Effector memory CD8-positive, alpha-beta T cell (primary cell): ENCODE data around the gene DHRS3.

Experiments used
- ATAC-seq: fragments of 150-1000 bp; cut with Tn5 transposase; replicated peaks from 2 replicates; pipeline ENCODE4 v1.10.0; 2021; ENCODE audit warnings: mild to moderate bottlenecking, moderate library complexity
- DNase-seq, 3 experiments: peaks; one replicate each; pipeline ENCODE4 v3.0.0; 2021
- H3K27ac Mint-ChIP-seq, 2 donors: one replicate each; pipeline ENCODE4 v1.8.0; 2022; ENCODE audit warnings: mild to moderate bottlenecking in 2 of 2, mixed read lengths in 2 of 2, moderate library complexity in 2 of 2
- H3K27me3 Mint-ChIP-seq, 2 donors: one replicate each; pipeline ENCODE4 v1.8.0; 2022; ENCODE audit warnings: mixed read lengths in 2 of 2
- H3K36me3 Mint-ChIP-seq: one replicate; pipeline ENCODE4 v1.8.0; 2022; ENCODE audit warnings: mild to moderate bottlenecking, moderate library complexity, mixed read lengths; ENCODE audit not compliant: insufficient read depth
- H3K4me1 Mint-ChIP-seq, 2 donors: one replicate each; pipeline ENCODE4 v1.8.0; 2022; ENCODE audit warnings: low read depth in 2 of 2, mixed read lengths in 2 of 2
- H3K4me3 Mint-ChIP-seq, 2 donors: one replicate each; pipeline ENCODE4 v1.8.0; 2022; ENCODE audit warnings: mild to moderate bottlenecking in 2 of 2, mixed read lengths in 2 of 2, moderate library complexity in 2 of 2
- H3K9me3 Mint-ChIP-seq, 2 donors: one replicate each; pipeline ENCODE4 v1.8.0; 2022; ENCODE audit warnings: mixed read lengths in 2 of 2

Gene DHRS3

DNA sequence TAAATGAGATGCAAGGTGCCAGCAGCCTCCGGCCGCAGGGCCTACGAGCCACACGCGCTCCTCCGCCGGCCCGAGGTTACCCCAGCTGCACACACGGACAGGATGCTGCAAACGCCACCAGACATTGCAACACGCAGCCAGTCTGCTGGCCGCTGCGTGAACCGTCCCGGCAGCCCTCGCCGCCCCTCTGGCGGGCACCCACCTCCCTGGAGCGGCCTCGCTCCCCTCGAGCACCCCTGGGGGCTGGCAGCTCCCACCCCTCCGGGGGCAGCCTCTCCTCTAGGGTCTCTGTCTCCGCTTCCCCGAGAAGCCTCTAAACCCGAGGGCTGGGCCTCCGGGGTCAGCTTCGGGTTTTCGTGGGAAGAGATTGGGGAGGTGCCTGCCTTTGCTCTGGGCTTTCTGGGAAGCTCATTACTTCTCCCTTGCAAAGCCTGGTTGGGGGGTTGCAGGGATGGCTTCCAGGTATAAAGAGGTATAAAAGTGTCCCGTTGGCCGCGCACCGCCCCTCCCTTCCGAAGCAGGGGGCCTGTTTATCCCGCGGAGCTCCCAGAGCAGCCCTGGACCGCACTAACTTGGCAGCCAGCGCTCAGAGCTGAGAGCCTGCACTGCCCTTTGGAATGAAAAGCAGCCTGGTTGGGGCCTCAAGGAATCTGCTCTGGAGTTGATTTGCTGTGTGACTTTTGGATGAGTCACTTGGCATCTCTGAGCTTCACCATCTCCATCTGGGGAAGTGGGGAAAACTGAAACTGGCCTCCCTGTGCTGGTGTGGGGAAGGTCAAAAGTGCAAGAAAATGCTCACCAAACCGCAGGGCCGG is 21.8 kb downstream of the DHRS3 start:
- Mint-ChIP-seq H3K27me3 (peaks cover 0 to 9% of the 10 kb centered on the region in 2 donors), H3K9me3 (no peaks in the 10 kb centered on the region), H3K36me3 (peaks cover 19% of the 10 kb centered on the region), H3K27ac (peak overlapping the region in 1 of 2 donors; percentile 54), H3K4me1 (peaks cover 45 to 49% of the 10 kb centered on the region in 2 donors), H3K4me3 (peak overlapping the region; percentile 79 to 81)
- ATAC-seq (peak; percentile 61), DNase-seq (no peak)

DNA sequence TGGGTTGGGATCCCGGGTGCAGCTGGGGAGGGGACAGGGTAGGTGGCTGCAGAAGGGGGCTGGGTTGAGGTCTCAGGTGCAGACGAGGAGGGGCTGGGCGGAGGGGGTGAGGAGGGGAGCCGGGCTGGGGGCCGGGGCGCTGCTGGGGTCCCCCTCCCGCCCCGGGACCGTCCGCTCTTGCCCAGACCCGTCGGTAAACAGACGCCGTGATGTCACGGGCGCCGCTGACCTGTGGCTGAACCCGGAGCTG is 22.3 kb downstream of the DHRS3 start:
- Mint-ChIP-seq H3K4me1 (peaks cover 43 to 46% of the 10 kb centered on the region in 2 donors), H3K9me3 (no peaks in the 10 kb centered on the region), H3K4me3 (peak overlapping the region; percentile 79 to 81), H3K27me3 (peaks cover 0 to 9% of the 10 kb centered on the region in 2 donors), H3K27ac (peak overlapping the region in 1 of 2 donors; percentile 54), H3K36me3 (peaks cover 16% of the 10 kb centered on the region)
- no peak for ATAC-seq
- no peak for DNase-seq

DNA sequence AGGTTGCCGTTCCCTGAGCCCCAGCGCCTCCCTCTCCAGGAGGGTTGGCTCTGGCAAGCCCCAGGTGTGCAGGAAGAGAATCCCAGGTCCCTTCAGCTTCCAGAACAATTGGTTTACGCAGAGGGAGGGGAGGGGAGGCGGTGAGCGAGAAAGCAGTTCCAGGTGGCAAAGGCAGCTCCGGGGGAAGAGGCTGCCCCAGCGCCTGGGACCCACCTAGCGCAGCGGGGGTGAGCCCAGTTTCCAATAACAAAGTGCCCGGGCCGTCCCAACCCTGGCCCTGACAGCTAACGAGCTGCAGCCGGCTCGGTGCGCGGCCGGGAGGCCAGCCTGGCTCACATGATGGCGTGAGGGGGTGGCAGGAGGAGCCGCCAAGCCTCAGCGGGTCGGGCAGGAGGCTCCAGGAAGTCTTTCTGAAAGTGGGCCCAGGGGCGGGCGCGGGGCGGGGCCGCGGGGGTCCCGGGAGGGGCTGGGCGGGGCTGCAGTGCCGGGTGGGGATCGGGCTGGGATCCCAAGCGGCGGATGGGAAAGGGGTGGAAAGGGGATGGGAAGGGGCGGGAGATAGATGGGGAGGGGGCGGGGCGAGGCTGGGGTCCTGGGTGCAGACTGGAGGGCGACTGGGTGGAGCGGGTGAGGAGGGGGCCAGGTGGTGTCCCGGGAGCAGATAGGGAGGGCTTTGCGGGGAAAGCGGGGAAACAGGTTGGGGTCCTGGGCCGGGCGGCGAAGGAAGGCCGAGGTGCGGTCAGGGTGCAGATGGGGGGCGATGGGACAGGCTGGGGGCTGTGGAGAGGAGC is 22.8 kb downstream of the DHRS3 start:
- H3K27ac Mint-ChIP-seq: peak overlapping the region; percentile 84 to 96
- H3K4me1 Mint-ChIP-seq: peaks cover 39 to 42% of the 10 kb centered on the region in 2 donors
- peak; percentile 66 for ATAC-seq
- peaks cover 0 to 9% of the 10 kb centered on the region in 2 donors for H3K27me3 Mint-ChIP-seq
- H3K36me3 Mint-ChIP-seq: peaks cover 13% of the 10 kb centered on the region
- no peaks in the 10 kb centered on the region for H3K9me3 Mint-ChIP-seq
- peak in 1 of 3 experiments; percentile 22 for DNase-seq
- H3K4me3 Mint-ChIP-seq: peak overlapping the region; percentile 79 to 81

DNA sequence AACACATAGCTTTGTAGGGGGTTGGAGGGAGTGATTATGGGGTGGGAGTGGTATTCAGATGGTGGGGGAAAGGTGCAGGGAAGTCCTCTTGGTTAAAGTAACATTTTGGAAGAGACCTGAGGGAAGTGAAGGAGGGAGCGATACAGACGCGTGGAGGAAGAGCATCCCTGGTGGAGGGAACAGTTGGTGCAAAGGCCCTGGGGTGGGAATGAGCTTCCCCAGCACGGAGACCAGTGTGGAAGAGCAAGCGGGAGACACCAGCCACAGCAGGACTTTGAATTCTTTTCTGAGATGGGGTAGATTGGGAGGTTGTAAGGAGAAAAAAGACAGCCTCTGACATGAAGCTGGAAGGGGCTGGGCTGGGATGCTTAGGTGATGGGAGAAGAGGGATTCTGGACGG is 23.5 kb downstream of the DHRS3 start:
- peaks cover 35 to 38% of the 10 kb centered on the region in 2 donors for H3K4me1 Mint-ChIP-seq
- H3K27ac Mint-ChIP-seq: peak overlapping the region; percentile 84 to 96
- peaks cover 0 to 9% of the 10 kb centered on the region in 2 donors for H3K27me3 Mint-ChIP-seq
- ATAC-seq (no peak), DNase-seq (no peak)
- H3K36me3 Mint-ChIP-seq: peaks cover 11% of the 10 kb centered on the region
- peak overlapping the region; percentile 79 to 81 for H3K4me3 Mint-ChIP-seq
- no peaks in the 10 kb centered on the region for H3K9me3 Mint-ChIP-seq

DNA sequence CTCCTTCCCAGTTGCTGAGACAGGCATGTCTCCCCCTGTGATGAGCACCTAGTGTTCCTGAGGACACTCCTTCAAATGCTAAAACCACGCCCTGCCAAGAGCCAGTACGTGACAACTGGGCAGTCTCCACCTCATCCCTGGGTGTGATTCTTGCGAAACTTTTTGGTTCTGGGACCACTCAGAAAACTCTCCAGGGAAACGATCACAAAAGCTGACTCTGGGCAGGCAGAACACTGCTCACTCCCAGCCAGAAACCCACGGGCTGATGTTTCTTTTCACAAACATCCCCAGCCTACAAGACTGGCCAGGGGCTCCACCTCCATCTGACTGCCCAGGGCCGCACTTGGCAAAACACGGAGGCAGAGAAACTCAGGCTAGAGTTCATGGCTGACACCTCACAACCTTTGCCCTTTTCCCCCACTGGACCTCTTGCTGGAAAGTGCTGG is 24.4 kb downstream of the DHRS3 start:
- DNase-seq (no peak), ATAC-seq (no peak)
- peaks cover 34 to 38% of the 10 kb centered on the region in 2 donors for H3K4me1 Mint-ChIP-seq
- H3K27me3 Mint-ChIP-seq: peaks cover 0 to 9% of the 10 kb centered on the region in 2 donors
- H3K9me3 Mint-ChIP-seq: no peaks in the 10 kb centered on the region
- peak overlapping the region; percentile 79 to 81 for H3K4me3 Mint-ChIP-seq
- peaks cover 11% of the 10 kb centered on the region for H3K36me3 Mint-ChIP-seq
- H3K27ac Mint-ChIP-seq: peak overlapping the region; percentile 84 to 96

DNA sequence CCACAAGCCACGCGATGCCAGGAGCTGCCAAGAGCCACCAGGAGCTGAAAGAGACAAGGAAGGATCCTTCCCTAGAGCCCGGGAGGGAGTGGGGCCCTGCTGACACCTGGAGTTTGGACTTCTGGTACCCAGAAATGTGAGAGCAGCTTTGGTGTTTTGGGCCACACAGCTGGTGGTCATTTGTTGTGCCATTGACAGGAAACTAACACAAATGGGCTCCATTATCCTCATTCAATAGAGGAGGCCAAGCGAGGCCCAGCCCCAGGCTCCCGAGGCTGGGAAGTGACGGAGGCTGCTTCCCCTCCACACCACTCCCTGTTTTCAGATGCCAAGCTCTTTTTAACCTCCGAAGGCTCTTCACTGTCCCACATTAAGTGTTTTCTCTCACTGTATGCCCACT is 25.5 kb downstream of the DHRS3 start:
- ATAC-seq: no peak
- Mint-ChIP-seq H3K9me3 (no peaks in the 10 kb centered on the region), H3K4me1 (peaks cover 32 to 33% of the 10 kb centered on the region in 2 donors), H3K4me3 (no peak overlapping the region), H3K27ac (peak overlapping the region; percentile 30 to 96), H3K36me3 (peaks cover 11% of the 10 kb centered on the region), H3K27me3 (peaks cover 0 to 9% of the 10 kb centered on the region in 2 donors)
- no peak for DNase-seq

DNA sequence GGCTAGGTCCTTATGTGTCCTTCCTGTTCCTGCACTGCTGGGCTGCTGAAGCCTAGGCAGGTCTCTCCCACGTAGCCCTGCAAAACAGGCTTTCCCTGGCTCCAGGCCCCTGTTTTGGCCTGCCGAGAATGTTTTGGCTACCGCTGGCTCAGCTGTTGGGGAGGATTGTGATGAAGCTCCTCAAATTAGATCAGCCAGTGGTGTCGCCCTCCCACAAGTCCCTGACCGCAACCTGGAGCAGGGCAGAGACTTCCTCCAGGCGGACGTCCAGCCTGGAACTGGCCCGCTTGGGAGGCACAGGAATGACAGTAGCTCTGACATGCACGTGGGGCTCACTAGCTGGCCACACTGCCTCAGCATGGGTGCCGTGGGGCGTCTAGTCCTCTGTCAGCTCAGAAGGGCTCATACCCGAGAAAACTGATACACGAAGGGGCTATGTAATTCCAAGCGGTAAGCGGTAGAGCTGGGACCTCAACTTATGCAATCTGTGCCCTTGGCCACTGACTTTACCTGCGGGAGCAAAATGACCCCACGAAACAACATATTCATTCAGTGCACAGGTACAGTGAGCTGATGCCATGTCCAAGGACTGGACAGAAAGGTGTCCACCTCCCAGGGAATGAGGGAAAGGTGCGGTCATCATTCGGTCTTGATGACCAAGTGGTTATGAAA is 26.6 kb downstream of the DHRS3 start:
- no peak overlapping the region for H3K27ac Mint-ChIP-seq
- no peaks in the 10 kb centered on the region for H3K9me3 Mint-ChIP-seq
- peaks cover 27 to 30% of the 10 kb centered on the region in 2 donors for H3K4me1 Mint-ChIP-seq
- ATAC-seq (no peak), DNase-seq (no peak)
- peaks cover 0 to 9% of the 10 kb centered on the region in 2 donors for H3K27me3 Mint-ChIP-seq
- no peak overlapping the region for H3K4me3 Mint-ChIP-seq
- H3K36me3 Mint-ChIP-seq: peaks cover 10% of the 10 kb centered on the region

DNA sequence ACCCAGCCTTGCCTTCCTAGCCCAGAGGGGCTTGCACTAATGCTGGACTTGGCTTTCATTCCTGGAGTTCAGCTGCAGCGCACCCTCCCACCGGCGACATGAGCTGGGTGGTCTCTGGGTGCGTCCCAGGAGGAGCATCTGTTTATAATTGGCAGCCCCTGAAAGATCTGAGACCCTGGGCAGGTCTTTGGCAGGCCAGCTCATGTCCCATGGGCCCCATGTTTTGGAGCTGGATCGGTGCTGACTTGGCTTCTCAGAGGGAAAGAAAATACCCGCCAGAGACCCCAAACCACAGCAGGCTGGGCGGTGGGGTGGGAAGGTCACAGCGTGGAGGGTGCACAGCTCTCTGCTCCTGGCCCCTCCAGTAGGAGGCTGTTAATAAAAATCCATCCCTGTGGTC is 29.3 kb downstream of the DHRS3 start:
- Mint-ChIP-seq H3K9me3 (no peaks in the 10 kb centered on the region), H3K27ac (no peak overlapping the region), H3K4me3 (no peak overlapping the region), H3K36me3 (peaks cover 7% of the 10 kb centered on the region), H3K4me1 (peaks cover 13 to 16% of the 10 kb centered on the region in 2 donors), H3K27me3 (no peaks in the 10 kb centered on the region)
- ATAC-seq: no peak
- DNase-seq: no peak

DNA sequence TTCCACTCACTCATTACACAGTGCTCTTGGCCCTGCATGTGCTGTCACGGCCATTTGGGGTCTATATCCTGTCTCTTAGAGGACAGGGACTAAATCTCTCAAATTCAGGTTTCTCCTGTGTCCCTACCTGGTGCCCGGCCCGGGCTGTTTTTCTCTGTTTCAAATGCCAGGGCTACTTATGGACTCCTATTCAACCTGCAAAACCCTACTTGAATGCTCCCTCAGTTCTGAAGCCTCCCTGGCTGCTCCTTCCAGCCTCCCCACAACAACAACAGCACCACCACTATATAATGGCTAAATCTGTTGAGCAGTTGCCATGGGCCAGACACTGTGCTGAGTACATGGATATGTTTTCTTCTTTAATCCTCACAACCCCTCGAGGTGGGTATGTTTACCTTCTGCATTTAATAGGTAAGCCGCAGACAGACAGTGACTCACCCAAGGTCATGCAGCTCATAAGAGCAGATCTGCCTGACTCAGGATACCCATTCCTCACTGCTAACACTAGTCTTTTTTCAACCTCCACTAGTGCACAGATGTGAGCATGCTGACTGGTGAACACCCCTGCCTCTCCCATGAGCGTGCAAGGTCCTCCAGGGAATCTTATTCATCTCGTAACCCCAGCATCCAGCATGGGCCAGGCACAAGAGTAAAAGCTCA is 29.9 kb downstream of the DHRS3 start:
- ATAC-seq (no peak), DNase-seq (no peak)
- H3K27me3 Mint-ChIP-seq: no peaks in the 10 kb centered on the region
- peaks cover 7% of the 10 kb centered on the region for H3K36me3 Mint-ChIP-seq
- H3K4me3 Mint-ChIP-seq: no peak overlapping the region
- H3K27ac Mint-ChIP-seq: peak overlapping the region; percentile 24 to 59
- H3K9me3 Mint-ChIP-seq: no peaks in the 10 kb centered on the region
- H3K4me1 Mint-ChIP-seq: peaks cover 13% of the 10 kb centered on the region in 2 donors

DNA sequence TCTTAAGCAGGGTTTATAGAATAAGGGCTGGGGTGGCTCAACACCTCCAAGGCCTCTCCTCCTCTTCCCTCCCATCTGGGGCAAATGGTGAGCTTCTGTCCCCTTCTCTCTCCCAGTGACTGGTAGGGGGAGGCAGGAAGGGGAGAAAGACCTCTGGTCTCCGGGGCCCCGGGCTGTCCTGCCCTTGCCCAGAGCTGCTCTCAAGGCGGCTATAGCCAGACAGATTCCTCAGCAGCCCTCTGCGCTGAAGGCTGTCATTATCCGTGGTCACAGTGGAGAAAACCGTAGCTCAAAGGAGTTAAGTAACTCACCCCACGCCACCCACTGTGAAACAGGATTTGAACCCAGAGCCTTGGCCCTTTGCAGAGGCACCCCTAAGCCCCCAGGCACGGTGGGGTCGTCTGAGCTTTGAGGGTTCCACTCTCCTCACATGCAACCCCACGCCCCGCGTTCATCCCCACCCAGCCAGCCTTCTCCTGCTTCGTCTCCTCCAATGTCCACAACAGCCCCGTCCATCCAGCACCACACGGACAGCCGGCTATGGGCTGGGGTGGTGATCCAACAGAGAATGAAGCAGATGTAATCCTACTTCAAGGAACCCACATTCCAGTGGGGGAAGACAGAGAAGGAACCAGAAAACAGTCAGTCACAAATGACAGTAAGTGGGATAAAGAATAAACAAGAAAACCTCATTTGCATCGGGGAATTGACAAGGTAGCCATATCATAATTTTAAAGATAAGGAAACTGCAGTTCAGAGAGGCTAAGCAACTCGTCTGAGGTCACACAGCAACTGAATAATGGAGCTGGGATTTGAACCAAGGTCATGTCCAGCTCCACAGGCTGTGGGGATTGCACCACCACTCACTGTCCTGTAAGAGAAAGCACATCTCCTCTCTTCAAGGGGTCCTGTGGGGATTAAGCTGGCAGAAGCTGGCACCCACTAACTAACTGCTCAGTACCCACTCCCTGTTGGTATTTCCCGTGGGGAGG is 31.8 kb downstream of the DHRS3 start:
- ATAC-seq: no peak
- Mint-ChIP-seq H3K27ac (peak overlapping the region in 1 of 2 donors; percentile 71), H3K9me3 (no peaks in the 10 kb centered on the region), H3K4me1 (peaks cover 8 to 12% of the 10 kb centered on the region in 2 donors), H3K4me3 (no peak overlapping the region), H3K36me3 (no peaks in the 10 kb centered on the region), H3K27me3 (no peaks in the 10 kb centered on the region)
- no peak for DNase-seq

DNA sequence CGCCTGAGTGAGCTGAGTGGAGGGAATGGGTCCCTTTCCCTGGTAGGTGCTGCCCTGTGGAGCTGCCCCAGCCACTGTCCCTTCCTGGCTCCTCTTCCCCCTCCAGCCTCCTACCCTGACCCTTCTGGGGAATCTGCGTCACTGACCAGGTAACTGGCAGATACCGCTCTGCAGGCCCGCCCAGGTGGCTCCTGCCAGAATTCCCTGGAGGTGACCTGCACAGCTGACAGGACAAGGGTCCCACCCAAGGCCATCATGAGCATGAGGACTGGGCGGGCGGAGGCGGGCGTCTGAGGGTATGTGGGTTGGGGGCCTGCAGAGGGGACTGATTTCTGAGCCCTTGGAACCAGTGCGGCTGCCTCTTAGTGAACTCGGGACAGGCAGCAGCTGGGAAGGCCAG is 32.5 kb downstream of the DHRS3 start:
- H3K9me3 Mint-ChIP-seq: no peaks in the 10 kb centered on the region
- no peak for ATAC-seq

DNA sequence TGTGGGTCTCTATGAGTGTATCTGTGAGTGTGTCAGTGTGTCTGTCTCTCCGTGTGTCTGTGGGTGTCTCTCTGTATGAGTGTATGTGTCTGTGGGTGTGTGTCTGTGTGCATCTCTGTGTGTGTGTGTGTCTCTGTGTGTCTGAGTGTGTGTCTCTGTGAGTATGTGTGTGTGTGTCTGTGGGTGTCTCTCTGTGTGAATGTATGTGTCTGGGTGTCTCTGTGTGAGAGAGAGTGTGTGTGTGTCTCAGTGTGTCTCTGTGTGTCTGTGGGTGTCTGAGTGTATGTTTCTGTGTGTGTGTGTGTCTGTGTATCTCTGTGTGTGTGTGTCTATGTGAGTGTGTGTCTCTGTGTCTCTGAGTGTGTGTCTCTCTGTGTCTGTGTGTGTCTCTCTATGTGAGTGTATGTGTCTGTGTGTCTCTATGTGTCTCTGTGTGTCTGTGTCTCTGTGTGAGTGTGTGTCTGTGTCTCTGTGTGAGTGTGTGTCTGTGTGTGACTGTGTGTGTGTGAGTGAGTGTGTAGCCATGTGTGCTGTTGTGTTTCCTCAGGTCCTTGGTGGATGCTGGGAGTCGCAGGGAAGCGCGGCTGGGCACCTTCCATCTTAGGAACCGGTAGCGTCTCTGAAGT is 33.0 kb downstream of the DHRS3 start:
- Mint-ChIP-seq H3K4me3 (no peak overlapping the region), H3K27ac (no peak overlapping the region), H3K4me1 (peaks cover 8 to 12% of the 10 kb centered on the region in 2 donors)

More for the DNA sequence above, 32.5 kb downstream of the DHRS3 start:
- Mint-ChIP-seq H3K36me3 (no peaks in the 10 kb centered on the region), H3K27ac (no peak overlapping the region), H3K4me1 (peaks cover 8 to 12% of the 10 kb centered on the region in 2 donors), H3K4me3 (no peak overlapping the region), H3K27me3 (no peaks in the 10 kb centered on the region)
- DNase-seq: no peak

More for the DNA sequence above, 33.0 kb downstream of the DHRS3 start:
- H3K36me3 Mint-ChIP-seq: no peaks in the 10 kb centered on the region
- no peak for ATAC-seq
- no peak for DNase-seq
- no peaks in the 10 kb centered on the region for H3K27me3 Mint-ChIP-seq
- H3K9me3 Mint-ChIP-seq: no peaks in the 10 kb centered on the region
